B cell (primary cell): ENCODE measurements around the gene RHOA. TPM values are rescaled to one million over a fixed set of nuclear protein-coding genes. Genes with fewer than 3 reads are reported as not detected.
A peak's percentile ranks its signal among the peaks of the same experiment; 100 is the strongest.

Experiments
- ATAC-seq: fragments of 200-7000 bp; cut with Tn5 transposase; one replicate; pipeline ENCODE4 v1.10.0; 2021; ENCODE audit warnings: low read depth, mild to moderate bottlenecking, moderate number of reproducible peaks, moderate library complexity
- CTCF ChIA-PET: fragments of 350-600 bp; sonication (Branson Sonifier 250); formaldehyde crosslinking; loops from one replicate; lab custom pipeline; 2021; ENCODE audit warnings: antibody characterized with exemption, inconsistent platforms; lab: Charles Lee
- POLR2A ChIA-PET: fragments of 350-600 bp; sonication (Branson Sonifier 250); formaldehyde crosslinking; loops from one replicate; lab custom pipeline; 2021; ENCODE audit warnings: antibody characterized with exemption; lab: Charles Lee
- DNase-seq: peaks from one replicate; pipeline ENCODE4 v3.0.0; 2013
- H2AFZ ChIP-seq: 2 replicates; pipeline ENCODE4 v1.6.1; 2012; ENCODE audit warnings: mild to moderate bottlenecking, low read depth, low read length; ENCODE audit not compliant: insufficient read depth, poor library complexity, severe bottlenecking
- H3K27ac ChIP-seq, 2 donors: 1 replicate in 1 of 2; 2 replicates in 1 of 2; pipeline ENCODE4 v1.5.1; 2012 to 2013; ENCODE audit warnings: low read length in 2 of 2, mild to moderate bottlenecking in 2 of 2, moderate library complexity in 1 of 2
- H3K27me3 ChIP-seq, 4 experiments: fragments of 200-600 bp in 1 of 4; sonication (generic) in 1 of 4; replicated peaks in 1 of 4; 1 replicate in 2 of 4; 2 replicates in 2 of 4; pipeline versions ENCODE4 v1.6.1 to v1.7.0; 2013 to 2016; ENCODE audit warnings: low read length in 3 of 4, mild to moderate bottlenecking in 2 of 4, mixed read lengths in 1 of 4, moderate library complexity in 1 of 4; ENCODE audit not compliant: insufficient read depth in 4 of 4, control insufficient read depth in 3 of 4; ENCODE audit errors: control extremely low read depth in 1 of 4
- H3K36me3 ChIP-seq, 2 experiments: replicated peaks in 1 of 2; 1 replicate in 1 of 2; 2 replicates in 1 of 2; pipeline versions ENCODE4 v1.6.1 to v1.7.1; 2013; ENCODE audit warnings: low read length in 1 of 2; ENCODE audit not compliant: insufficient read depth in 2 of 2, control insufficient read depth in 1 of 2; ENCODE audit errors: control extremely low read depth in 1 of 2, extremely low read depth in 1 of 2
- H3K4me1 ChIP-seq, 2 donors: fragments of 200-600 bp in 1 of 2; sonication (generic) in 1 of 2; 1 replicate in 1 of 2; 2 replicates in 1 of 2; pipeline versions ENCODE4 v1.5.1 to v1.6.1; 2013 to 2017; ENCODE audit warnings: low read length in 2 of 2; ENCODE audit not compliant: control insufficient read depth in 2 of 2, insufficient read depth in 2 of 2
- H3K4me2 ChIP-seq: replicated peaks from 2 replicates; pipeline ENCODE3; 2012; ENCODE audit warnings: mild to moderate bottlenecking, low read depth, low read length; ENCODE audit not compliant: poor library complexity, severe bottlenecking
- H3K4me3 ChIP-seq, 5 experiments: fragments of 200-600 bp in 1 of 5; sonication (generic) in 1 of 5; 1 replicate in 3 of 5; 2 replicates in 2 of 5; pipeline versions ENCODE4 v1.5.1 to v1.7.0; 2011 to 2016; ENCODE audit warnings: low read length in 4 of 5, mild to moderate bottlenecking in 4 of 5, low read depth in 2 of 5, control low read depth in 1 of 5, moderate library complexity in 1 of 5; ENCODE audit not compliant: insufficient read depth in 1 of 5; ENCODE audit errors: control extremely low read depth in 1 of 5, extremely low read depth in 1 of 5
- H3K79me2 ChIP-seq: fragments of 200-600 bp; sonication (generic); one replicate; pipeline ENCODE4 v1.6.0; 2016; ENCODE audit warnings: low read length; ENCODE audit not compliant: control insufficient read depth, insufficient read depth
- H3K9ac ChIP-seq: fragments of 200-600 bp; sonication (generic); 2 replicates; pipeline ENCODE4 v1.6.1; 2017; ENCODE audit warnings: mild to moderate bottlenecking, low read length, moderate library complexity
- H3K9me3 ChIP-seq, 3 donors: one replicate each; pipeline versions ENCODE4 v1.6.1 to v1.7.1; 2013; ENCODE audit warnings: low read length in 2 of 3; ENCODE audit not compliant: control insufficient read depth in 2 of 3, insufficient read depth in 1 of 3; ENCODE audit errors: control extremely low read depth in 1 of 3
- H4K20me1 ChIP-seq: 2 replicates; pipeline ENCODE4 v1.6.0; 2012; ENCODE audit warnings: mild to moderate bottlenecking, low read length; ENCODE audit not compliant: insufficient read depth, control insufficient read depth, poor library complexity, severe bottlenecking
- H3K27ac Mint-ChIP-seq: one replicate; pipeline ENCODE4 v1.8.0; 2021; ENCODE audit warnings: mixed read lengths
- H3K27me3 Mint-ChIP-seq: one replicate; pipeline ENCODE4 v1.8.0; 2021; ENCODE audit warnings: mixed read lengths
- H3K4me1 Mint-ChIP-seq: one replicate; pipeline ENCODE4 v1.8.0; 2021; ENCODE audit warnings: mixed read lengths
- H3K4me3 Mint-ChIP-seq: one replicate; pipeline ENCODE4 v1.8.0; 2021; ENCODE audit warnings: mixed read lengths
- H3K9me3 Mint-ChIP-seq: one replicate; pipeline ENCODE4 v1.8.0; 2022; ENCODE audit warnings: mixed read lengths; ENCODE audit not compliant: insufficient read depth
- EZH2 ChIP-seq: IDR thresholded peaks from 2 replicates; pipeline ENCODE4 v1.6.1; 2012; ENCODE audit warnings: borderline replicate concordance, low read depth, mild to moderate bottlenecking, moderate library complexity, low read length; ENCODE audit not compliant: insufficient read depth, poor library complexity, severe bottlenecking
- WGBS: methylation state at CpG from one replicate; pipeline ENCODE4 v1.1.5; 2013; ENCODE audit warnings: missing lambda C conversion rate; ENCODE audit not compliant: insufficient coverage; 5-methylcytosine and 5-hydroxymethylcytosine counted together
- intact Hi-C: fragments of 100-400 bp; cut with micrococcal nuclease; formaldehyde crosslinking; loops from one replicate; pipeline ENCODE4 v1.10.0; 2022
- polyA plus RNA-seq: library from polyadenylated mRNA; depleted of rRNA; stranded (reverse); fragments of >200 nt; gene quantifications from 2 replicates; pipeline ENCODE4 v1.2.3, GENCODE V29; 2012
- total RNA-seq, 2 donors: library from RNA; stranded (reverse); fragments of 120-200 nt in 1 of 2; gene quantifications; 1 replicate in 1 of 2; 2 replicates in 1 of 2; pipeline versions ENCODE4 v1.2.3 to v1.2.4, GENCODE V29; 2013 to 2022
- TF ChIP-seq, protein P1 (sequence below): fragments of 200-600 bp; IDR thresholded peaks from one replicate; pipeline ENCODE4 v1.8.0; 2022; ENCODE audit warnings: antibody characterized with exemption, mild to moderate bottlenecking

The RHOA gene
- total and polyA plus RNA-seq, 2 donors (not counting 1 experiment from before 2014, with no cell fraction given), result 244 to 298 TPM

DNA sequence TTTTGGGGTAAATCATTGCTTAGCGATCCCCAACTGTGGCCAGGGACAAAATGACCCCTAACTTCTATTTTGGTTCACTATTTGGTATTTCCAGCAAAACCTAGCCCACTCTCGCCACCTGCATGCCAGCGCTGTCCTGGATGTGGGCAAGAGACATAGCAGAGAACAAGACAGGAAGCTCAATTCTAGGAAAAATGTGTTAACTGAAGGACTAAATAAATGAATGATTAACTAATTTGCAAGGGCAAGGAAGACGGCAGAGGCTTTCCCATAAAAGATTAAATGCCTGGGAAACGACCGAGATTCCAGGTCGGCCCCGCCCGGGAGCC is 16.9 kb upstream of the RHOA start:
- H3K9ac ChIP-seq, result peak overlapping the region; percentile 74
- intact Hi-C loops, result loop anchor here (1.0 kb wide), 7 partner anchors 12 to 421 kb away; partner anchors contain the start of genes DAG1, TCTA, USP4 and WDR6
- WGBS, result 1% methylated on average over 7 of the region's 9 CpGs
- no peaks in the 10 kb centered on the region for H3K27me3 Mint-ChIP-seq
- peak overlapping the region; percentile 85 for H3K4me2 ChIP-seq
- H4K20me1 ChIP-seq, result no peaks in the 10 kb centered on the region
- peaks cover 3% of the 10 kb centered on the region for H3K79me2 ChIP-seq
- H3K36me3 ChIP-seq, result peaks cover 0 to 16% of the 10 kb centered on the region in 2 experiments
- H3K4me3 Mint-ChIP-seq, result peak overlapping the region; percentile 91
- H3K27ac ChIP-seq, result peak overlapping the region; percentile 77 to 89
- H3K4me3 ChIP-seq, result peak overlapping the region; percentile 47 to 77 (median 72)
- ATAC-seq (no peak), DNase-seq (no peak)
- no peak for TF ChIP-seq EZH2
- TF ChIP-seq, protein P1, sequence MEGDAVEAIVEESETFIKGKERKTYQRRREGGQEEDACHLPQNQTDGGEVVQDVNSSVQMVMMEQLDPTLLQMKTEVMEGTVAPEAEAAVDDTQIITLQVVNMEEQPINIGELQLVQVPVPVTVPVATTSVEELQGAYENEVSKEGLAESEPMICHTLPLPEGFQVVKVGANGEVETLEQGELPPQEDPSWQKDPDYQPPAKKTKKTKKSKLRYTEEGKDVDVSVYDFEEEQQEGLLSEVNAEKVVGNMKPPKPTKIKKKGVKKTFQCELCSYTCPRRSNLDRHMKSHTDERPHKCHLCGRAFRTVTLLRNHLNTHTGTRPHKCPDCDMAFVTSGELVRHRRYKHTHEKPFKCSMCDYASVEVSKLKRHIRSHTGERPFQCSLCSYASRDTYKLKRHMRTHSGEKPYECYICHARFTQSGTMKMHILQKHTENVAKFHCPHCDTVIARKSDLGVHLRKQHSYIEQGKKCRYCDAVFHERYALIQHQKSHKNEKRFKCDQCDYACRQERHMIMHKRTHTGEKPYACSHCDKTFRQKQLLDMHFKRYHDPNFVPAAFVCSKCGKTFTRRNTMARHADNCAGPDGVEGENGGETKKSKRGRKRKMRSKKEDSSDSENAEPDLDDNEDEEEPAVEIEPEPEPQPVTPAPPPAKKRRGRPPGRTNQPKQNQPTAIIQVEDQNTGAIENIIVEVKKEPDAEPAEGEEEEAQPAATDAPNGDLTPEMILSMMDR, result no peak
- peaks cover 7 to 11% of the 10 kb centered on the region in 2 donors for H3K4me1 ChIP-seq
- H2AFZ ChIP-seq, result peak overlapping the region; percentile 91
- peaks cover 11% of the 10 kb centered on the region for H3K4me1 Mint-ChIP-seq
- CTCF ChIA-PET, result interaction anchor here (0.7 to 3.0 kb wide), 10 partner anchors 12 to 263 kb away, joined by 3 to 18 read pairs (median 4); partner anchors contain the start of genes CCDC71 and USP4
- peak overlapping the region; percentile 94 for H3K27ac Mint-ChIP-seq
- no peaks in the 10 kb centered on the region for H3K27me3 ChIP-seq
- POLR2A ChIA-PET, result interaction anchor here (0.6 to 2.6 kb wide), 10 partner anchors 12 to 422 kb away, joined by 3 to 35 read pairs (median 12); partner anchors contain the start of genes DAG1, GPX1, RHOA and TCTA
- no peaks in the 10 kb centered on the region for H3K9me3 ChIP-seq
- H3K9me3 Mint-ChIP-seq, result no peaks in the 10 kb centered on the region

DNA sequence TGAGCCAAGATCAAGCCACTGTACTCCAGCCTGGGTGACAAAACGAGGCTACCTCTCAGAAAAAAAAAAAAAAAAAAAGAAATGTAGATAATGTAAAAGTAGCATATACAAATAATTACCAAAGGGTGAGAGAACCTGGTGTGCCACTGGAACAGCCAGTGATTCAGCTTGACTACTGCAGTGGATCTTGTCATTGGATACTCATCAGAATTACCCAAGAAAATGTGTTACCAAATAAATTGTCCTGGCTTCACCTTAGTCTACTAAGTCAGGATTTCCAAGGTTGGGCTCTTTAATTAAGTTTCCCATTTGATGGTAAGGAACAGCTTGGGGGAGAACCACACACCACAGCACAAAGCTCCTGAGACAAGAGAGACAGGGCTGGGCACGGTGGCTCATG is 15.8 kb upstream of the RHOA start:
- TF ChIP-seq, protein P1, result no peak
- no peak for TF ChIP-seq EZH2
- Histone ChIP-seq H3K9ac (no peak overlapping the region), H3K9me3 (no peaks in the 10 kb centered on the region), H4K20me1 (no peaks in the 10 kb centered on the region), H2AFZ (no peak overlapping the region), H3K4me3 (no peak overlapping the region), H3K4me2 (no peak overlapping the region), H3K4me1 (peaks cover 7 to 16% of the 10 kb centered on the region in 2 donors), H3K27me3 (no peaks in the 10 kb centered on the region), H3K27ac (no peak overlapping the region), H3K79me2 (peaks cover 8% of the 10 kb centered on the region), H3K36me3 (peaks cover 0 to 16% of the 10 kb centered on the region in 2 experiments)
- Mint-ChIP-seq H3K4me1 (peaks cover 15% of the 10 kb centered on the region), H3K27me3 (no peaks in the 10 kb centered on the region), H3K27ac (peak overlapping the region; percentile 13), H3K4me3 (peak overlapping the region; percentile 91), H3K9me3 (no peaks in the 10 kb centered on the region)
- ATAC-seq (no peak), DNase-seq (no peak)
- 60% methylated on average over 1 of the region's 2 CpGs for WGBS
- POLR2A ChIA-PET, result interaction anchor here (0.8 to 2.1 kb wide), 4 partner anchors 11 to 87 kb away, joined by 3 to 29 read pairs (median 4); partner anchors contain the start of gene RHOA
- intact Hi-C loops, result no loop called here
- CTCF ChIA-PET, result interaction anchor here (1.4 to 3.0 kb wide), 2 partner anchors 82 to 88 kb away, joined by 3 to 14 read pairs; partner anchors contain the start of gene USP4
